ENCODE data around the gene DYNLRB1. TPM values are rescaled to one million over a fixed set of nuclear protein-coding genes. Genes with fewer than 3 reads are reported as not detected.

Gene DYNLRB1
- total and polyA plus RNA-seq, 12 donors, result 145 to 586 (median 224) TPM

GRCh38 chr20:34577061-34577460, 60.8 kb downstream of the DYNLRB1 start:
- intact Hi-C loops (cut with DNase I), result loop anchor here (5.0 to 10.0 kb wide), 2 partner anchors 128 to 180 kb away; partner anchors contain the start of gene TP53INP2 (in 2 of the 2)

GRCh38 chr20:34578025-34578424, 61.8 kb downstream of the DYNLRB1 start:
- no peaks in the 10 kb centered on the region for H3K27me3 ChIP-seq
- intact Hi-C loops (cut with DNase I), result loop anchor here (5.0 to 10.0 kb wide), 2 partner anchors 127 to 179 kb away; partner anchors contain the start of gene TP53INP2 (in 2 of the 2)
- H3K4me3 ChIP-seq, result no peak overlapping the region
- peak in 1 of 7 donors; percentile 31 for DNase-seq
- TF ChIP-seq POLR2A (IDR thresholded peaks at IDR 0.05) (no peak), CTCF (IDR thresholded peaks at IDR 0.05) (no peak)
- 23 to 46% (median 40%) methylated on average over 2 of the region's 2 CpGs for WGBS, 4 donors
- H3K27ac ChIP-seq, result no peak overlapping the region
- peaks cover 0 to 11% of the 10 kb centered on the region in 2 donors for H3K36me3 ChIP-seq (replicated peaks in 1 of 2)
- no peaks in the 10 kb centered on the region for H3K4me1 ChIP-seq (replicated peaks in 1 of 2)
- H3K9me3 ChIP-seq (replicated peaks in 1 of 3), result no peaks in the 10 kb centered on the region

More at GRCh38 chr20:34577061-34577460, 60.8 kb downstream of the DYNLRB1 start:
- H3K4me1 ChIP-seq (replicated peaks in 1 of 2), result no peaks in the 10 kb centered on the region
- H3K4me3 ChIP-seq, result no peak overlapping the region
- H3K36me3 ChIP-seq (replicated peaks in 1 of 2), result peaks cover 0 to 11% of the 10 kb centered on the region in 2 donors
- no peaks in the 10 kb centered on the region for H3K27me3 ChIP-seq
- 93 to 98% (median 96%) methylated on average over 3 to 4 of the region's 4 CpGs for WGBS, 4 donors
- TF ChIP-seq POLR2A (IDR thresholded peaks at IDR 0.05) (no peak), CTCF (IDR thresholded peaks at IDR 0.05) (no peak)
- H3K9me3 ChIP-seq (replicated peaks in 1 of 3), result no peaks in the 10 kb centered on the region
- peak in 1 of 7 donors; percentile 33 for DNase-seq
- no peak overlapping the region for H3K27ac ChIP-seq

GRCh38 chr20:34578521-34578920, 62.3 kb downstream of the DYNLRB1 start:
- H3K27ac ChIP-seq, result no peak overlapping the region
- H3K4me3 ChIP-seq, result no peak overlapping the region
- no peaks in the 10 kb centered on the region for H3K9me3 ChIP-seq (replicated peaks in 1 of 3)
- peak in 1 of 7 donors; percentile 48 for DNase-seq
- intact Hi-C loops (cut with DNase I), result loop anchor here (5.0 to 10.0 kb wide), 2 partner anchors 126 to 179 kb away; partner anchors contain the start of gene TP53INP2 (in 2 of the 2)
- H3K4me1 ChIP-seq (replicated peaks in 1 of 2), result no peaks in the 10 kb centered on the region
- H3K36me3 ChIP-seq (replicated peaks in 1 of 2), result peaks cover 0 to 10% of the 10 kb centered on the region in 2 donors
- no peaks in the 10 kb centered on the region for H3K27me3 ChIP-seq
- TF ChIP-seq POLR2A (IDR thresholded peaks at IDR 0.05), result no peak
- no peak for TF ChIP-seq CTCF (IDR thresholded peaks at IDR 0.05)
- WGBS, 4 donors, result 61 to 77% (median 65%) methylated on average over 5 to 6 of the region's 6 CpGs

GRCh38 chr20:34579191-34579978, 63.2 kb downstream of the DYNLRB1 start:
- peaks cover 0 to 7% of the 10 kb centered on the region in 2 donors for H3K36me3 ChIP-seq (replicated peaks in 1 of 2)
- H3K4me3 ChIP-seq, result no peak overlapping the region
- peak; percentile 65 to 89 (median 76) for DNase-seq
- intact Hi-C loops (cut with DNase I), result loop anchor here (5.0 to 10.0 kb wide), 2 partner anchors 125 to 178 kb away; partner anchors contain the start of gene TP53INP2 (in 2 of the 2)
- peak overlapping the region in 1 of 5 donors; percentile 3 for H3K27ac ChIP-seq
- TF ChIP-seq POLR2A (IDR thresholded peaks at IDR 0.05), result no peak
- peak; percentile 22 to 78 (median 70) for TF ChIP-seq CTCF (IDR thresholded peaks at IDR 0.05)
- no peaks in the 10 kb centered on the region for H3K4me1 ChIP-seq (replicated peaks in 1 of 2)
- WGBS, 4 donors, result 65 to 70% (median 66%) methylated on average over 11 of the region's 11 CpGs
- no peaks in the 10 kb centered on the region for H3K27me3 ChIP-seq
- H3K9me3 ChIP-seq (replicated peaks in 1 of 3), result no peaks in the 10 kb centered on the region
